CD4-positive, alpha-beta T cell treated with Interleukin-17A for 1 hour (primary cell): ENCODE results near the gene ROR1.

ENCODE experiments used
- DNase-seq: peaks from one replicate; pipeline ENCODE4 v3.0.0-alpha.2; 2020

ROR1 gene

DNA sequence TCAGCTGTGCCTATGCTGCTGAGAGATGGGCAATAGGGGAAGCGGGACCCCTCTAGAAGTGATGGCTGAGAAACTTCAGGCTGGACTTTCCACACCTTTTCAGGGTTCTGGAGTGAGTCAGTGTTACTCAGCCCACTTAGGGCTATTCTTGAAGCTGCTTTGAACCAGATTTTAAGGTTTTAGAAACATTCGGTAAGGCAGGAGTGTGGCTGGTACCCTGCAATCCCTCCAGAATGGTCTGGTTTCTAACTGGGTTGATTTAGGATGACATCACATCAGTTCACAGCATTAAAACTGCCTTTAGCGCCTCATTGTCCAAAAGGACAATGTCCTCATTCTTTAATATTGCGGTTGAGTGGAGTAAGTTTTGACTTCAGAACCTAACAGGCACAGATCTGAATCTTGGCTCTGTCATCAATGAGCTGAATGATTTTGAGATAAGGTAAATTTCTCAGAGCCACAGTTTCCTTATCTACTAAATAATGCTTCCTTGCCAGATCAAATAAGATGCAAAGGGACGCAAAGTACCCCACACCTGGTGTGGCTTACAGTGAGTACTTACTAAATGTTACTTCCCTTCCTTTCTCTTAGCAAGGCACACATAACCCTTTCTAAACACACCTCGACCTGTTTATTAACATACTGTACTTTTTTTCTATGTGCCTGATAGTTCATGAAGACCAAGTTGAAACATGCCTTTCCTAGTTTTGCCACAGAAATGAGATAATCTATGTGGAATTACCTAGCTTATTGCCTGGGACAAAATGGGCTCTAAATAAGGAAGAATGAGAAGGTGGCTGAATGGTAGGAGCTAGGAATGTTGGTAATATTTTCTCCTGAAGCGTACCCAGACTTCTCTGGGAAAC lies 209.8 kb downstream of the ROR1 start:
- DNase-seq, result no peak

- DNase-seq, result no peak
Observed at GRCh38 chr1:63984257-63984929, 210.6 kb downstream of the ROR1 start.

- no peak for DNase-seq
Observed at GRCh38 chr1:63984930-63985290, 211.1 kb downstream of the ROR1 start.

GRCh38 chr1:63987014-63987627 lies 213.3 kb downstream of the ROR1 start:
- DNase-seq, result no peak

DNA sequence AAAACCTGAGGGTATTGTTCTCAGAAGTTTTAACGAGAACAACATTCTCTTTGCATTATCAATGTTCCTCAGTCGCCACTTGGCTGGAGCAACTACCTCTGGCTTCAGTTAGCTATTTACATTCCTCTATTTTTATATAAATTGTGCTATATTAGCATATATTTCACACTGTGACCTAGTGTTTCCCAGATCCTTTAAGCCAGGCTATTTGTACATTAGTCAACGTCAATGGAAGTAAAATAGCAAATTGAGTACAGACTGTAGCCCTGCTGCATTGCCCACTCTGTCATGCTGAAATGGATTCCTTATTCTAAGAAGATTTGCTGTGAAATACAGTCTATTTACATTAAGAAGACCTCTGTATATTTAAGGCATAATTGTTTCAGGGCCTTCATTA lies 213.8 kb downstream of the ROR1 start:
- DNase-seq, result no peak

GRCh38 chr1:63988941-63989340 lies 215.1 kb downstream of the ROR1 start:
- no peak for DNase-seq

DNA sequence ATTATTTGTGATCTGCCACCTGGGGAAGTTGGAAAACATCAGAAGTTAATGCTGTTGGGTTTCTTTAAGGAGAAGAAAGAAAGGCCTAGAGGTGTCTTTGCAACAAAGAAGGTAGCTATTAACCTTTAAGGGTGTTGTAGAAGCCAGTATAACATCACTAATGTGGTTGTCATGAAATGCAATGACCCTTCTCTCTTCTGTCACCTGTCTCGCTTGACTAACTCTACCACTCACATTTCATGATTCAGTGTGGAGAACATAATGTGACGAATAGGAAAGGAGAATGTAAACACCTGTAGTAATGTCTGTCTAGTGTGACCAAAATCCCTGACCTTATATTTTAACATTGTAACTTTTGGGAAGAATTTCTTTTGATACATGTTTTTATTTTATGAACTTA lies 217.9 kb downstream of the ROR1 start:
- DNase-seq, result no peak

DNA sequence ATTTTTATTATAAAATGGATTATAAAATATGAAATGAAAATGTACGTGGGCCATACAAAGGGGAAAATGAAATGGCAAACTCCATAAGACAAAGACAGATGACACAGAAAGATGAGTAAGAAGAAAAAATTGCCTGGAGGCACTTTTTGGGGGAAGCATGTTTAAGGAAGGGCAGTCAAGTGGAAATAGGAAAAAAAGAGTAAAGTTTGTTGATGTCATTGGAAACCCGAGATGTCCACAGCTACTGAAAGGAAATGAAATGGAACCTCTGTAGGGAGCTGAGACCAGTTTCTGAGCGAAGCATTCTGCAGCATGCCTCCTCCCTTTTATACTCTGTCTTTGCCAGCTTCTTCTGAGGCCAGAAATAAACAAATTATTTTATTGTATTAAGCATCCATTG lies 226.2 kb downstream of the ROR1 start:
- no peak for DNase-seq

DNA sequence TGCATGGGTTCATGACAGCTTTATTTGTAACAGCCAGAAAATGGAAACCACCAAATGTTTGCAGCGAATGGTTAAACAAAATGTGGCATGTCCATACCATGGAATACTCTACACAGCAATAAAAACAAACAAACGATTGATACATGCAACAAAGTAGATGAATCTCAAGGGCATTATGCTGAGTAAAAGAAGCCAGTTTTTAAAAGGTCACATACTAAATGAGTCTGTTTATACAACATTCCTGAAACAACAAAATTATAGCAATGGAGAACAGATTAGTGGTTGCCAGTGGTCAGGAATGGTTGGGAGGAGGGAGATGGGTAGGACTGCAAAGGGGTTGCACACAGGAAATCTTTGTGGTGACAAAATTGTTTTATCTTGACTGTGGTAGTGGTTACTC lies 227.2 kb downstream of the ROR1 start:
- DNase-seq, result no peak

GRCh38 chr1:64004451-64005025 lies 230.7 kb downstream of the ROR1 start:
- no peak for DNase-seq

GRCh38 chr1:64005801-64006200 lies 232.0 kb downstream of the ROR1 start:
- no peak for DNase-seq

- no peak for DNase-seq
Observed at GRCh38 chr1:64006276-64007051, 232.6 kb downstream of the ROR1 start.

DNA sequence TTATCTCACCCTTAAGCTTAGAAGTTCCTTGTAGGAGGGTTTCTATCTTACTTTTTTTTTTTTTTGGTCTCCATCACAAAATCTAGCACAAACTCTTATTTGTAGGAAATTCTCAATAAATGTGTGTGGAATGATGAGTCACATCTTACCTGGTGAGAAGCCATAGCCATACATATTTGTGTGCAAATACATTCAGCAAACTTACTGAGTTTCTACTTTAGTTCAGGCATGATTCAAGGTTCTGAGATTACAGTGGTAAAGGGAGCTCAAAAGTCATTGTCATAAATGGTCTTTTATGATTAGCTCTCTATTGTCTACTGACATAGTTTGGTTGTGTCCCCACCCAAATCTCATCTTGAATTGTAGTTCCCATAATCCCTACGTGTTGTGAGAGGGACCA lies 236.5 kb downstream of the ROR1 start:
- no peak for DNase-seq

GRCh38 chr1:64013395-64013794 lies 239.6 kb downstream of the ROR1 start:
- no peak for DNase-seq

- DNase-seq, result peak; percentile 19
Observed at GRCh38 chr1:64019818-64020217, 246.0 kb downstream of the ROR1 start.

DNA sequence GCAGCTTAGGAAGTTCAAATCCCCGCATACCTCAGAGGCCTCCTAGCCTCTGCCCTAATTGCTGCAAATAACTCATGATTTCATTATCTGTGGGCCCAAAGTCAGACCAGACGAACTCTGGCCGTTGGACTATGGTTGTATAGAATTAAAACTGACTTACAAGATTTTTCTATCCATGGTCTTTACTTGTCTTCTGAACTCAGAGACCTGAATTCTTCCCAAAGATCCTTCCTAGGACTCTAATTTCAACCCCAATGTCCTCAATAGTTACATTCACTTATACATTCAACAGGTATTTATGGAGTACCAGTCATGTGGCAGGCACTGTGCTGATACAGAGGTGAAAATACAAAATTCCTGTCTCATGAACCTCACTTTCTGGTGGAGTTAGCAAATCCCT lies 247.2 kb downstream of the ROR1 start:
- no peak for DNase-seq

GRCh38 chr1:64025051-64025450 lies 251.2 kb downstream of the ROR1 start:
- no peak for DNase-seq

DNA sequence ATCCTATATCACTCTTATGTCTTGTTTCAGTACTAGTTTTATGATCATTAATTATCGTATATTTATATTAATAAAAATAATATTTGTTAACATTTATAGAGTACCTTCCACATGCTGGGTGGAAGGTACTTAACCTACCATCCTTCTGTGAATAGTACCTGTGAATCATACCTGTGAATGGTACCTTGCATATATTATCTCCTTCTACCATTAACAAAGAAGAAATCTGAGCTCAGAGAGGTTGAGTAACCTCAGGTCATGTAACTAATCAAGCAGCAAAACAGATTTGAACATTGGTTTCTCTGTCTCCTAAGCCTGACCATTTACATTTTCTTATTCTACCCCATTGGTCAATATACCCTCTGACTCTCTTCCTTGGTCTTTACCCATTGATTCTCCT lies 255.2 kb downstream of the ROR1 start:
- no peak for DNase-seq

- DNase-seq, result no peak
Observed at GRCh38 chr1:64030411-64030810, 256.6 kb downstream of the ROR1 start.

DNA sequence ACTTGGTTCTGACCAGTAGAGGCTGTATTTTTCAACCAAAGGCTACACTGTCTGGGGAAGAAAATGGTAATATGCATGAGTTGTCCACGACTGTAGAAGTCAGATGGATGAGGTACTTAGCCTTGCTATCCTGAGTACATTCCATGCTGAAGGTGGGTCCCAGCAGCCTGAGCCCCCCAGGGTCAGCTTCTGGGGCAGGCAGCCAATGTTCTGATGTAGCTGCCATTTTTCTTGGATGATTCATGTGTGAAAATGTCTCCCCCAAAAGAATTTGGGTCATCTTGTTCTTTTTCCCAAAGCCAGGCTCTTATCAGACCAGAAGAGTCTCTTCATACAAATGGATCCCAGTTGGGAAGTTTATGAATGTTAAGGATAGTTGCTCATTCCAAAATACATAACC lies 257.4 kb downstream of the ROR1 start:
- no peak for DNase-seq

GRCh38 chr1:64033667-64034220 lies 259.9 kb downstream of the ROR1 start:
- DNase-seq, result no peak

DNA sequence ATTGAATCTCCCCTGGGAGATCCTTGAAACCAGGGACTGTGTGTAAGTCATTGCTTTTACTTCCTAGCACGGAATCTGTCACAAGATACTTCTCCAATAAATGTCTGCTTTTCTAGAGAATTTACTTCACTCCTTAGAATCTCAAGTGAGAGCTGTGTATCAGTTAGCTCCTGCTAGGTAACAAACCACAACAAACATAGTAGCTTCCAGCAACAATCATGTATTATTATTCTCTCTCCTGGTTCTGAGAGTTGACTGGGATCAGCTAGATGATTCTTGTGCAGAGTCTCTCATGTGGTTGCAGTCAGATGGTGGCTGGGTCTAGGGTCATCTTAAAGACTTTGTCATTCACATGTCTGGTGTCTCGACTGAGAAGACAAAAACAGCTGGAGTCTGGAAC lies 262.7 kb downstream of the ROR1 start:
- no peak for DNase-seq

GRCh38 chr1:64038119-64038518 lies 264.3 kb downstream of the ROR1 start:
- no peak for DNase-seq
